HEK293T (cell line): Measurements from ENCODE around the gene LIPA.

Source experiments
- ARNT ChIP-seq: fragments of 450-650 bp; IDR thresholded peaks from 2 replicates; pipeline ENCODE4 v1.6.1; 2017; ENCODE audit warnings: mild to moderate bottlenecking
- ELF4 ChIP-seq: fragments of 450-650 bp; IDR thresholded peaks from 2 replicates; pipeline ENCODE4 v1.6.1; 2017; ENCODE audit warnings: antibody characterized with exemption
- FOXK2 ChIP-seq: fragments of 450-650 bp; IDR thresholded peaks from 2 replicates; pipeline ENCODE4 v1.6.1; 2016; ENCODE audit warnings: mild to moderate bottlenecking
- FOXM1 ChIP-seq: fragments of 450-650 bp; IDR thresholded peaks from 2 replicates; pipeline ENCODE4 v1.6.1; 2017; ENCODE audit warnings: mild to moderate bottlenecking, borderline replicate concordance
- L3MBTL2 ChIP-seq: fragments of 450-650 bp; conservative IDR thresholded peaks from 2 replicates; pipeline ENCODE4 v1.6.1; 2016; ENCODE audit warnings: mild to moderate bottlenecking
- LEF1 ChIP-seq: fragments of 450-650 bp; IDR thresholded peaks from 2 replicates; pipeline ENCODE4 v1.6.1; 2017; ENCODE audit warnings: mild to moderate bottlenecking, borderline replicate concordance
- SP1 ChIP-seq: fragments of 450-650 bp; IDR thresholded peaks from 2 replicates; pipeline ENCODE4 v1.6.1; 2017
- SUZ12 ChIP-seq: fragments of 450-650 bp; IDR thresholded peaks from 2 replicates; pipeline ENCODE4 v1.6.1; 2016; ENCODE audit warnings: mild to moderate bottlenecking
- ZNF384 ChIP-seq: fragments of 450-650 bp; IDR thresholded peaks from 2 replicates; pipeline ENCODE4 v1.6.1; 2016

DNA sequence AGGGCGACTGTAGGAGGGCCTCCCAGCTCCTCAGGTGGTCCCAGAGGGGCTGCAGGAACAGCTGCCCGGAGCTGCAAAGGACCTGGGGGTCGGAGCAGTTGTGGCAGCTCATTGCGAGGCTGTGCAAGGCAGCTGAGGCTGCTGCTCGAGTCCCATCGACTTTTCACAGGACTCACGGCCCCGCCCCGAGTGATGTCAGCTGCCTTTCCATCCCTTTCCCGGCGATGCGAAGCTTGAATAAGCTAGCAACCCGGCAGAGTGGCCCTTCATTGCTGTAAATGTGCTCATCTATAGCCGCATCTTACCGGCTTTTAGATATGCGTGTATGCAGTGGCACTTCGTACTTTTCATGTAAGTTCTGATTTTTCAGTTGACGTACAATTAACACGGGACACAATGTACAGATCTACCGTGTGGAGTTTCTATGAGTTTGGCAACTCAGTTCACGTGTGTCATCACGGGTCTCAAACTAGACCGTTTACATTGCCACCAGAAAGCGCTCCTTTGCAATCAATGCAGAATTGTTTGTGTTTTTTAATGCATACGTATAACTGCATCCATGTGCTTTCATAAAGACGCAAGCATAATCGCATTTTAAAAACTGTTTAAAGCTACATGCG lies 44.3 kb downstream of the LIPA start, which contains the start of gene CH25H:
- TF ChIP-seq SP1 (no peak), FOXK2 (no peak), ARNT (no peak), L3MBTL2 (peak; percentile 55), ELF4 (no peak), FOXM1 (no peak), LEF1 (no peak), SUZ12 (no peak), ZNF384 (no peak)
